ENCODE data around the gene TM7SF2. TPM values are rescaled to one million over a fixed set of nuclear protein-coding genes. Genes with fewer than 3 reads are reported as not detected.

TM7SF2 gene
- total and polyA plus RNA-seq, 2 of the 8 experiments (the other 6 are each of a cell fraction or from before 2014, with no cell fraction given), result 40.1 to 96.0 TPM

DNA sequence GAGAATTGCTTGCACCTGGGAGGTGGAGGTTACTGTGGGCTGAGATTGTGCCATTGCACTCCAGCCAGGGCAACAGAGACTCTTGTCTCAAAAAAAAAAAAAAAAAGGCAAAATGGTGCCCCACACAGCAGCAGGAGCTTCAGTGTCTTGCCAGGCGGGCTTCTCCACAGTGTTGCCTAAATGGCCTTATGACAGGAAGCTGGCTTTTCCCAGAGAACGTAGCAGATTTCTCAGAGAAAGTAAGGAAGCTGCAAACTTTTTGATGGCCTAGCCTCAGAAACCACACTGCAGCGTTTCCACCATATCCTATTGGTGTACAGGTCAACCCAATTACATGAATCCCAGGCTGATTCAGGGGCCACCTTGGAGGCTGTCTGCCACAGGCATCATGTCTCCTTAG is 45.7 kb downstream of the TM7SF2 start:
- POLR2A ChIA-PET (ENCODE audit: partially characterized antibody), result interaction anchor here (1.4 kb wide), 1 partner anchor 31 kb away, joined by 3 read pairs; no protein-coding TSS in a partner anchor
- Histone ChIP-seq H3K36me3 (ENCODE audit: control insufficient read depth in 2 of 4, insufficient read depth in 4 of 4, low read length in 3 of 4) (no peaks in the 10 kb centered on the region), H2BK20ac (ENCODE audit: low read length) (no peak overlapping the region), H4K8ac (ENCODE audit: extremely low read depth, insufficient read depth, low read length) (no peak overlapping the region), H3K4me2 (ENCODE audit: insufficient read depth in 1 of 2, low read depth in 2 of 2, low read length in 2 of 2) (no peak overlapping the region), H4K20me1 (replicated peaks in 1 of 2; ENCODE audit: control insufficient read depth in 1 of 2, insufficient read depth in 2 of 2, low read length in 2 of 2) (no peaks in the 10 kb centered on the region), H3K27ac (ENCODE audit: low read depth, low read length) (no peak overlapping the region), H2BK120ac (replicated peaks; ENCODE audit: low read depth, low read length) (no peak overlapping the region), H2AFZ (ENCODE audit: low read length) (no peak overlapping the region), H3K27me3 (replicated peaks in 1 of 4; ENCODE audit: control insufficient read depth in 3 of 4, extremely low read depth in 1 of 4, insufficient read depth in 3 of 4, low read length in 3 of 4) (no peaks in the 10 kb centered on the region), H3K14ac (ENCODE audit: insufficient read length) (no peak overlapping the region), H3K4me1 (replicated peaks in 1 of 4; ENCODE audit: control insufficient read depth in 3 of 4, insufficient read depth in 4 of 4, low read length in 3 of 4) (no peaks in the 10 kb centered on the region), H4K91ac (replicated peaks; ENCODE audit: insufficient read length, low read length) (no peak overlapping the region), H3K9ac (replicated peaks in 1 of 4; ENCODE audit: extremely low read depth in 1 of 4, low read depth in 3 of 4, low read length in 3 of 4) (no peak overlapping the region), H3K9me3 (ENCODE audit: insufficient read depth in 2 of 2, low read depth in 1 of 2, low read length in 1 of 2) (no peaks in the 10 kb centered on the region), H2AK5ac (ENCODE audit: low read depth, low read length) (no peak overlapping the region), H3K56ac (replicated peaks; ENCODE audit: insufficient read length, low read depth, low read length) (no peak overlapping the region), H2BK12ac (ENCODE audit: low read depth, low read length) (no peak overlapping the region), H3K18ac (ENCODE audit: extremely low read depth, low read length) (no peak overlapping the region), H3K79me1 (ENCODE audit: low read depth, low read length) (no peaks in the 10 kb centered on the region), H3K4me3 (ENCODE audit: extremely low read depth in 1 of 4, insufficient read depth in 2 of 4, low read depth in 3 of 4, low read length in 4 of 4) (no peak overlapping the region), H3K79me2 (ENCODE audit: control insufficient read depth in 1 of 2, insufficient read depth in 2 of 2, low read length in 2 of 2) (no peaks in the 10 kb centered on the region), H2BK15ac (ENCODE audit: low read length) (no peak overlapping the region), H3K4ac (replicated peaks; ENCODE audit: insufficient read length, low read depth, low read length) (no peak overlapping the region), H3K23ac (ENCODE audit: insufficient read length) (no peak overlapping the region), H3K23me2 (ENCODE audit: low read depth, low read length) (no peaks in the 10 kb centered on the region), H2BK5ac (ENCODE audit: low read depth, low read length) (no peak overlapping the region), H4K5ac (ENCODE audit: insufficient read length, low read depth, low read length) (no peak overlapping the region)
- FAIRE-seq (no peak), DNase-seq (ENCODE audit: low read depth in 1 of 2, low spot score in 2 of 2) (no peak)
- CTCF ChIA-PET (ENCODE audit: partially characterized antibody), result interaction anchor here (0.9 kb wide), 1 partner anchor 24 kb away, joined by 4 read pairs; the partner anchor contains the start of gene CAPN1
- WGBS, 2 experiments (ENCODE audit: extremely low coverage in 1 of 2, insufficient coverage in 1 of 2, insufficient read length in 1 of 2, insufficient replicate concordance in 2 of 2, low coverage in 1 of 2, low lambda C conversion rate in 2 of 2, missing lambda C conversion rate in 1 of 2), result 88% methylated on average over 3 of the region's 3 CpGs; no CpG with 5 or more reads in 1 of the 2 experiments
- TF ChIP-seq SAP30 (IDR thresholded peaks at IDR 0.05; ENCODE audit: insufficient read depth, insufficient replicate concordance, low read length), result no peak
- no peak for TF ChIP-seq CHD2 (IDR thresholded peaks at IDR 0.05; ENCODE audit: low read length)
- TF ChIP-seq HDAC6 (IDR thresholded peaks at IDR 0.05; ENCODE audit: low read depth, low read length), result no peak
- TF ChIP-seq POU5F1 (IDR thresholded peaks at IDR 0.05; ENCODE audit: low read depth, low read length), result no peak
- TF ChIP-seq NANOG (IDR thresholded peaks at IDR 0.05; ENCODE audit: insufficient read depth, low read depth, low read length, poor library complexity, severe bottlenecking), result no peak
- no peak for TF ChIP-seq ATF3 (IDR thresholded peaks at IDR 0.05; ENCODE audit: insufficient read depth, low read depth, low read length)
- no peak for TF ChIP-seq TEAD4 (IDR thresholded peaks at IDR 0.05; ENCODE audit: low read depth, low read length)
- no peak for TF ChIP-seq ATF2 (IDR thresholded peaks at IDR 0.05; ENCODE audit: low read length)
- no peak for TF ChIP-seq TAF7 (optimal IDR thresholded peaks at IDR 0.05; ENCODE audit: borderline replicate concordance, low read depth, low read length)
- TF ChIP-seq BACH1 (IDR thresholded peaks at IDR 0.05; ENCODE audit: low read length), result no peak
- TF ChIP-seq CHD1 (IDR thresholded peaks at IDR 0.05; ENCODE audit: low read depth, low read length), result no peak
- TF ChIP-seq POLR2AphosphoS5 (IDR thresholded peaks at IDR 0.05; ENCODE audit: low read depth, low read length), result no peak
- TF ChIP-seq ASH2L (IDR thresholded peaks at IDR 0.05; ENCODE audit: low read length), result no peak
